Cerebellar nuclear complex (tissue), 1 donor: ENCODE results near the gene RBL1.

Source experiments
- DNase-seq, 2 experiments: peaks; one replicate each; lab custom pipeline; 2025; lab: John Stamatoyannopoulos, UW

Gene RBL1

GRCh38 chr20:36950414-36951197, 145.2 kb downstream of the RBL1 start:
- no peak for DNase-seq
